ENCODE results near the gene COL16A1.
A peak's percentile ranks its signal among the peaks of the same experiment; 100 is the strongest.

COL16A1 gene

GRCh38 chr1:31650161-31651088 lies 53.4 kb downstream of the COL16A1 start:
- no peak for DNase-seq (ENCODE audit: low read depth in 2 of 2, low spot score in 1 of 2)

- DNase-seq (ENCODE audit: low read depth in 2 of 2, low spot score in 1 of 2): no peak
These were observed 55.0 kb downstream of the COL16A1 start for GRCh38 chr1:31648641-31649357.

GRCh38 chr1:31648190-31648589 lies 55.6 kb downstream of the COL16A1 start:
- DNase-seq (ENCODE audit: low read depth in 2 of 2, low spot score in 1 of 2): no peak

- DNase-seq (ENCODE audit: low read depth in 2 of 2, low spot score in 1 of 2): no peak
These were observed 56.7 kb downstream of the COL16A1 start for GRCh38 chr1:31647106-31647505.

GRCh38 chr1:31646259-31646960 lies 57.4 kb downstream of the COL16A1 start:
- DNase-seq (ENCODE audit: low read depth in 2 of 2, low spot score in 1 of 2): no peak

GRCh38 chr1:31645274-31645568 lies 58.6 kb downstream of the COL16A1 start:
- DNase-seq (ENCODE audit: low read depth in 2 of 2, low spot score in 1 of 2): no peak

GRCh38 chr1:31644560-31645273 lies 59.1 kb downstream of the COL16A1 start, which contains the start of gene PEF1:
Gene PEF1 (minus strand): TSS chr1:31644876. CDS start chr1:31644864, 12 bp downstream.
- DNase-seq (ENCODE audit: low read depth in 2 of 2, low spot score in 1 of 2): peak; percentile 98 to 99

- no peak for DNase-seq (ENCODE audit: low read depth in 2 of 2, low spot score in 1 of 2)
These were observed 59.7 kb downstream of the COL16A1 start for GRCh38 chr1:31643976-31644559.

- DNase-seq (ENCODE audit: low read depth in 2 of 2, low spot score in 1 of 2): no peak
These were observed 60.9 kb downstream of the COL16A1 start for GRCh38 chr1:31642897-31643296.

GRCh38 chr1:31642366-31642765 lies 61.5 kb downstream of the COL16A1 start:
- no peak for DNase-seq (ENCODE audit: low read depth in 2 of 2, low spot score in 1 of 2)

- DNase-seq (ENCODE audit: low read depth in 2 of 2, low spot score in 1 of 2): no peak
These were observed 62.9 kb downstream of the COL16A1 start for GRCh38 chr1:31640964-31641363.

GRCh38 chr1:31640179-31640578 lies 63.6 kb downstream of the COL16A1 start:
- DNase-seq (ENCODE audit: low read depth in 2 of 2, low spot score in 1 of 2): no peak

- DNase-seq (ENCODE audit: low read depth in 2 of 2, low spot score in 1 of 2): no peak
These were observed 64.3 kb downstream of the COL16A1 start for GRCh38 chr1:31639543-31639942.

GRCh38 chr1:31637915-31638673 lies 65.7 kb downstream of the COL16A1 start:
- no peak for DNase-seq (ENCODE audit: low read depth in 2 of 2, low spot score in 1 of 2)

GRCh38 chr1:31633117-31633516 lies 70.7 kb downstream of the COL16A1 start:
- no peak for DNase-seq (ENCODE audit: low read depth in 2 of 2, low spot score in 1 of 2)

GRCh38 chr1:31632649-31633048 lies 71.2 kb downstream of the COL16A1 start:
- no peak for DNase-seq (ENCODE audit: low read depth in 2 of 2, low spot score in 1 of 2)

- DNase-seq (ENCODE audit: low read depth in 2 of 2, low spot score in 1 of 2): no peak
These were observed 74.8 kb downstream of the COL16A1 start for GRCh38 chr1:31628931-31629556.

GRCh38 chr1:31627930-31628559 lies 75.8 kb downstream of the COL16A1 start:
- no peak for DNase-seq (ENCODE audit: low read depth in 2 of 2, low spot score in 1 of 2)

- DNase-seq (ENCODE audit: low read depth in 2 of 2, low spot score in 1 of 2): no peak
These were observed 76.4 kb downstream of the COL16A1 start for GRCh38 chr1:31627301-31627929.
